SH-SY5Y (cell line): Measurements from ENCODE around the gene CD82.

Experiments used
- GATA2 ChIP-seq: IDR thresholded peaks from 2 replicates; pipeline ENCODE4 v1.6.1; 2011; ENCODE audit warnings: mild to moderate bottlenecking, low read depth, low read length
- GATA3 ChIP-seq: IDR thresholded peaks from 2 replicates; pipeline ENCODE4 v1.6.1; 2011; ENCODE audit warnings: low read depth, mild to moderate bottlenecking, low read length, moderate library complexity

DNA sequence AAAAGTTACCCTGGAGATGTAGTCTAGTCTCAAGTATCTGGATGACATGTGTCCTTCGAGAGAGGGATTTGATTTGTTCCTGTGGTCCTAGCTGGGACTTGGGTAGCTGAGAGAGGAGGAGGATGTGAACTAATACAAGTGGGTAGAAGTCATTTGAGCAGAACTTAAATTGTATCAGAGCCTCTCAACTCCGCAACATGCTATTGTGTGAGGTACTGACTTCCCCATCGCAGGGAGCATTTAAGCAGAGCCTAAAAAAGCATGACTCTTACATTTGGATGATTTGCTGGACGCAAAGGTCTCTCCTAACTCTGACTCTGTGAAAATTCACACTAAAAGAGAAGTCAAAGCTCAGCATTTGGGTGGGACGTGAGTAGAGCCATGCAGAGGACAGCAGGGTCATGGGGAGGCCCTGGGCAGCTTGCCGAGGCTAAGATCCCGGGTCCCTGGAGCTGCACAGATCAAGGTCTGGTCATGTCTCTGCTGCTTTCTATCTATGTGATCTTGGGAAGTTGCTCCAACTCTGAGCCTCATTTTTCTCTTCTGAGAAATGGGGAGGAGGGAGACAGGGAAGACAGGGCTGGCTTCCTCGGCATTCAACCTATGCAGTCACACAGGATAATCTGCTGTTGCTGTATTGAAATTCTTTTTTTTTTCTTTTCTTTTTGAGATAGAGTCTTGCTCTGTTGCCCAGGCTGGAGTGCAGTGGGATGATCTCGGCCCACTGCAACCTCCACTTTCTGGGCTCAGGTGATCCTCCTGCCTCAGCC, 44.9 kb downstream of the CD82 start:
- no peak for TF ChIP-seq GATA2
- TF ChIP-seq GATA3, result no peak
